ENCODE results near the gene PRDM16.

GRCh38 chr1:3138623-3139151 is 69.7 kb downstream of the PRDM16 start:
- no peak for TF ChIP-seq CTCF (conservative IDR thresholded peaks at IDR 0.05 in 1 of 2, IDR thresholded peaks at IDR 0.05 in 1 of 2; ENCODE audit: extremely low read depth in 1 of 2, insufficient read depth in 1 of 2, low read depth in 1 of 2, low read length in 2 of 2)
- TF ChIP-seq EZH2 (IDR thresholded peaks at IDR 0.05; ENCODE audit: borderline replicate concordance, low read length) = no peak
